CD4-positive, alpha-beta T cell (primary cell): Measurements from ENCODE around the gene BRMS1. TPM values are rescaled to one million over a fixed set of nuclear protein-coding genes. Genes with fewer than 3 reads are reported as not detected.
A peak's percentile ranks its signal among the peaks of the same experiment; 100 is the strongest.

Source experiments
- ATAC-seq: fragments of 200-7000 bp; cut with Tn5 transposase; one replicate; pipeline ENCODE4 v1.10.0; 2022; ENCODE audit warnings: mild to moderate bottlenecking; ENCODE audit not compliant: poor library complexity
- CTCF ChIA-PET: fragments of 350-600 bp; sonication (Branson Sonifier 250); formaldehyde crosslinking; loops from one replicate; lab custom pipeline; 2021; ENCODE audit warnings: antibody characterized with exemption, inconsistent platforms; lab: Charles Lee
- POLR2A ChIA-PET: fragments of 350-600 bp; sonication (Branson Sonifier 250); formaldehyde crosslinking; loops from one replicate; lab custom pipeline; 2021; ENCODE audit warnings: antibody characterized with exemption, inconsistent platforms; lab: Charles Lee
- DNase-seq, 14 experiments: peaks; one replicate each; pipeline ENCODE4 v3.0.0-alpha.2; 2013 to 2020; ENCODE audit warnings: mixed read lengths in 2 of 14
- H3K27ac ChIP-seq, 2 donors: one replicate each; pipeline versions ENCODE4 v1.5.1 to v1.7.0; 2013; ENCODE audit warnings: low read length in 2 of 2, low read depth in 1 of 2, mild to moderate bottlenecking in 1 of 2
- H3K27me3 ChIP-seq, 2 experiments: 1 replicate in 1 of 2; 2 replicates in 1 of 2; pipeline versions ENCODE4 v1.6.1 to v1.7.0; 2013; ENCODE audit warnings: low read length in 2 of 2, control low read depth in 1 of 2, mild to moderate bottlenecking in 1 of 2, moderate library complexity in 1 of 2; ENCODE audit not compliant: insufficient read depth in 2 of 2, control insufficient read depth in 1 of 2
- H3K36me3 ChIP-seq: one replicate; pipeline ENCODE4 v1.6.1; 2013; ENCODE audit warnings: low read length, control low read depth; ENCODE audit not compliant: insufficient read depth
- H3K4me1 ChIP-seq: one replicate; pipeline ENCODE4 v1.6.1; 2013; ENCODE audit warnings: low read length, control low read depth; ENCODE audit not compliant: insufficient read depth
- H3K4me3 ChIP-seq: one replicate; pipeline ENCODE4 v1.5.1; 2013; ENCODE audit warnings: mild to moderate bottlenecking, low read length, moderate library complexity
- H3K9me3 ChIP-seq, 2 experiments: 1 replicate in 1 of 2; 2 replicates in 1 of 2; pipeline versions ENCODE4 v1.6.1 to v1.7.0; 2013; ENCODE audit warnings: low read length in 2 of 2, mild to moderate bottlenecking in 2 of 2, control low read depth in 1 of 2, moderate library complexity in 1 of 2; ENCODE audit not compliant: control insufficient read depth in 1 of 2, insufficient read depth in 1 of 2
- H3K27ac Mint-ChIP-seq: one replicate; pipeline ENCODE4 v1.8.0; 2020; ENCODE audit warnings: mixed read lengths
- H3K27me3 Mint-ChIP-seq: one replicate; pipeline ENCODE4 v1.8.0; 2021; ENCODE audit warnings: mixed read lengths
- H3K36me3 Mint-ChIP-seq: one replicate; pipeline ENCODE4 v1.8.0; 2021; ENCODE audit warnings: low read depth, mixed read lengths
- H3K4me1 Mint-ChIP-seq: one replicate; pipeline ENCODE4 v1.8.0; 2021; ENCODE audit warnings: low read depth, mixed read lengths
- H3K4me3 Mint-ChIP-seq: one replicate; pipeline ENCODE4 v1.8.0; 2020; ENCODE audit warnings: mild to moderate bottlenecking, mixed read lengths
- H3K9me3 Mint-ChIP-seq: one replicate; pipeline ENCODE4 v1.8.0; 2020; ENCODE audit warnings: mixed read lengths
- intact Hi-C, 2 experiments: fragments of 100-400 bp; cut with DNase I in 1 of 2; cut with micrococcal nuclease in 1 of 2; formaldehyde crosslinking; loops; one replicate each; pipeline versions ENCODE4 v1.15.1 to v1.9.0; 2023 to 2025; cut with DNase I, micrococcal nuclease
- total RNA-seq, 174 experiments: library from RNA in 2 of 174; stranded (reverse) in 2 of 174; gene quantifications; one replicate each; pipeline ENCODE4 v1.2.3 and lab custom pipeline; 2021 to 2026
- TF ChIP-seq, protein P1 (sequence below): fragments of 200-600 bp; IDR thresholded peaks from one replicate; pipeline ENCODE4 v1.8.0; 2022; ENCODE audit warnings: antibody characterized with exemption, mild to moderate bottlenecking

Gene BRMS1
- total RNA-seq, 2 experiments from 2014 or later = 52.7 to 58.4 TPM

DNA sequence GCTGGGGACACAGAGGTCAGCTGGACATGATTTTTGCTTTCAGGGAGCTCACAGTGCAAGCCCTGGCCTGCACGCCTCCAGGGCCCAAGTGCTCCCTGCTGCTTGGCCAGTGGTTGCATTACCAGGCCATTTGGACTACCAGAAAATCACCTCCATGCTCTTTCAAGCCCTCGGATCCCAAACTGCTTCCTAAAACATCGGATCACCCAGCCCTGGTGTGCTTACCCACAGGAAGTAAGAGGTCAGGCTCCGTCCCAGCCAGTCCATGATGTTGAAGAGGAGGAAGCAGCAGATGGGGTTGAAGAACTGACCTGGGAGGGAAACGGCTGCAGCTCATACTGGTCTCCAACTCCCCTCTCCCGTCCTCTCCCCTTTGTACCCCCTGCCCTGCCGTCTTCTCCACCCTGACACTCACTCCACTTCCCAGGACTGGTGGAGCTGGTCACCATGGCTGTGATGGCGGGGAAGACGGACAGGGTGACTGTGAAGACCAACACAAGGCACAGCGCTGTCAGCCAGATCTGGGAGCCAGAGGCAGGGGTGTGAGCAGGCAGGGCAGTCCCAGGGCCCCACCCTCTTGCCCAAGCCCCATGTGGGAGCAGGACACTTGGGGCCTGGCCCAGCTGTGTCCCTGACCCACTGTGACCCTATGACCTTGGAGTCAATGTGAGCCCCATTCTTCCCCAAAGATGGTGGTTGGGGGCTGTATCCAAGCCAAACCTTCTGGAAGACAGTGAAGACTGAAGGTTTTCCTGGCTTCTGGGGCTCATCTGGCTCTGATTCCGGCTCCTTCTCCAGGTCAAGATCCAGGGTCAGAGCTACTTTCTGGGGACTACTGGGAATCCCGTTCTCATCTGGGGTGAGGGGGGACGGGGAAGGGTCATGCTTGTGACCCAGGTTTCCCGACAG is 21.1 kb upstream of the BRMS1 start:
- H3K4me1 ChIP-seq = peaks cover 3% of the 10 kb centered on the region
- CTCF ChIA-PET = no interaction called here
- H3K4me3 ChIP-seq = no peak overlapping the region
- intact Hi-C loops = no loop called here
- H3K4me1 Mint-ChIP-seq = no peaks in the 10 kb centered on the region
- H3K36me3 Mint-ChIP-seq = no peaks in the 10 kb centered on the region
- TF ChIP-seq, protein P1, sequence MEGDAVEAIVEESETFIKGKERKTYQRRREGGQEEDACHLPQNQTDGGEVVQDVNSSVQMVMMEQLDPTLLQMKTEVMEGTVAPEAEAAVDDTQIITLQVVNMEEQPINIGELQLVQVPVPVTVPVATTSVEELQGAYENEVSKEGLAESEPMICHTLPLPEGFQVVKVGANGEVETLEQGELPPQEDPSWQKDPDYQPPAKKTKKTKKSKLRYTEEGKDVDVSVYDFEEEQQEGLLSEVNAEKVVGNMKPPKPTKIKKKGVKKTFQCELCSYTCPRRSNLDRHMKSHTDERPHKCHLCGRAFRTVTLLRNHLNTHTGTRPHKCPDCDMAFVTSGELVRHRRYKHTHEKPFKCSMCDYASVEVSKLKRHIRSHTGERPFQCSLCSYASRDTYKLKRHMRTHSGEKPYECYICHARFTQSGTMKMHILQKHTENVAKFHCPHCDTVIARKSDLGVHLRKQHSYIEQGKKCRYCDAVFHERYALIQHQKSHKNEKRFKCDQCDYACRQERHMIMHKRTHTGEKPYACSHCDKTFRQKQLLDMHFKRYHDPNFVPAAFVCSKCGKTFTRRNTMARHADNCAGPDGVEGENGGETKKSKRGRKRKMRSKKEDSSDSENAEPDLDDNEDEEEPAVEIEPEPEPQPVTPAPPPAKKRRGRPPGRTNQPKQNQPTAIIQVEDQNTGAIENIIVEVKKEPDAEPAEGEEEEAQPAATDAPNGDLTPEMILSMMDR = no peak
- H3K27ac ChIP-seq = no peak overlapping the region
- H3K4me3 Mint-ChIP-seq = no peak overlapping the region
- H3K36me3 ChIP-seq = peaks cover 8% of the 10 kb centered on the region
- no peaks in the 10 kb centered on the region for H3K27me3 Mint-ChIP-seq
- no peaks in the 10 kb centered on the region for H3K27me3 ChIP-seq
- POLR2A ChIA-PET = interaction anchor here (0.7 to 1.4 kb wide), 2 partner anchors 18 to 54 kb away, joined by 3 to 5 read pairs; partner anchors contain the start of gene B4GAT1
- ATAC-seq (no peak), DNase-seq (no peak)
- H3K9me3 ChIP-seq = peaks cover 0 to 3% of the 10 kb centered on the region in 2 experiments
- no peak overlapping the region for H3K27ac Mint-ChIP-seq
- no peaks in the 10 kb centered on the region for H3K9me3 Mint-ChIP-seq

DNA sequence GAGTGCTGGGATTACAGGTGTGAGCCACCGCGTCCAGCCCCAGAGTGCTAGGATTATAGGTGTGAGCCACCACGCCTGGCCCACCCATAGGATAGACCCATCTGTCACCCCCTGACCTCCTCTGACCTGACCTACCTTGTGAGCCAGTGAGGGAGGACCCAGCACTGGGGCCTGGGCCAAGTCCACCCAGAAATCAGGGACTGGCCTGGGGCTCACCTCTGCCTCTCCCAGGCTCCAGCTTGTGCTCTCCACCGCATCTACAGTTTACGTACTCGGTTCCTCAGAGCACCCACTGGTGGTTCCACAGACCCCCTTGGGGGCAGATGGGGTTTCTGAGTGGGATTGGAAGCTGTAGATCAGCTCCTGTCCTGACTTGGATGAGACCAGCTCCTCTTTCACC is 20.3 kb upstream of the BRMS1 start:
- H3K4me3 Mint-ChIP-seq = no peak overlapping the region
- Histone ChIP-seq H3K27me3 (no peaks in the 10 kb centered on the region), H3K9me3 (no peaks in the 10 kb centered on the region), H3K36me3 (peaks cover 8% of the 10 kb centered on the region), H3K4me3 (no peak overlapping the region), H3K4me1 (no peaks in the 10 kb centered on the region), H3K27ac (no peak overlapping the region)
- POLR2A ChIA-PET = interaction anchor here (0.7 kb wide), 1 partner anchor 53 kb away, joined by 3 read pairs; no protein-coding TSS in a partner anchor
- CTCF ChIA-PET = interaction anchor here (2.5 to 2.7 kb wide), 2 partner anchors 21 to 24 kb away, joined by 9 to 14 read pairs; no protein-coding TSS in a partner anchor
- H3K27ac Mint-ChIP-seq = no peak overlapping the region
- intact Hi-C loops = no loop called here
- no peaks in the 10 kb centered on the region for H3K36me3 Mint-ChIP-seq
- TF ChIP-seq, protein P1 = no peak
- H3K27me3 Mint-ChIP-seq = no peaks in the 10 kb centered on the region
- no peaks in the 10 kb centered on the region for H3K9me3 Mint-ChIP-seq
- no peak for DNase-seq
- H3K4me1 Mint-ChIP-seq = no peaks in the 10 kb centered on the region
- ATAC-seq = no peak

DNA sequence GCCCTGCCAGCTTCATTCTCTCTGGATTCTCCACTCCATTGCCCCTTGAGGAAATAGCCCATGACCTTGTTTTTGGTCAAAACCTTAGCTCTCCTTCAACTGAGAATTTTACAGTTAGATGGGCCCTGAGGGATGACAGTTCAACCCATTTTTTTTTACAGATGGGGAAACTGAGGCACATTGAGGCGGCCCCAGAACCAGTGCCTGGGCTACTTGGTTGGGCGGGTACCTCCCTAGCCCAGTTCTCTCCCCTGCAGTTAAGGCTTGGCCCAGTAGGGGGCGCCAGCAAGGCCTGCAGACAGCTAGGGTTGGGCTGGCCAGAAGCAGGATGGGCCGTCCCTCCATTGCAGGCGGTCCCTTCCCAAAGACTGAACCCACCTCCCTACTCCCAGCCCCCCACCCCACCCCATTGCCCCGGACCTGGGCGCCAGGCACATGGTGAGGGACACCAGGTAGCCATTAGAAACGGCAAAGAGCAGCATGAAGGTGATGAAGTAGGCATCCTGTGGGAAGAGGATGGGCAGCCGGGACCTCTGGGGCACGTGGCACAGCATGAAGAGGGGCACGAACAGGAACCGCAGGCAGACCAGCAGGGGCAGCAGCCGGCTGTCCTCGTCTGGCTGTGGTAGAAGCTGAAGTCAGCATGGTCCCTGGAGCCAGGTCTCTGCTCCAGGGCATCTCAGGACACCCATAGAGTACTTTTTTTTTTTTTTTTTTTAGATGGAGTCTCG is 19.1 kb upstream of the BRMS1 start:
- Mint-ChIP-seq H3K4me1 (no peaks in the 10 kb centered on the region), H3K9me3 (no peaks in the 10 kb centered on the region), H3K4me3 (no peak overlapping the region), H3K27me3 (no peaks in the 10 kb centered on the region), H3K36me3 (no peaks in the 10 kb centered on the region), H3K27ac (no peak overlapping the region)
- no peak overlapping the region for H3K27ac ChIP-seq
- no peak overlapping the region for H3K4me3 ChIP-seq
- ChIA-PET CTCF (interaction anchor here (0.7 to 2.7 kb wide), 5 partner anchors 20 to 1731 kb away, joined by 3 to 14 read pairs (median 9); partner anchors contain the start of gene BRMS1), POLR2A (interaction anchor here (0.7 to 1.3 kb wide), 5 partner anchors 8 to 479 kb away, joined by 3 to 4 read pairs (median 3); partner anchors contain the start of gene SLC29A2)
- intact Hi-C loops = no loop called here
- ATAC-seq (peak; percentile 77), DNase-seq (peak; percentile 51 to 77 (median 60))
- no peaks in the 10 kb centered on the region for H3K9me3 ChIP-seq
- H3K36me3 ChIP-seq = peaks cover 8% of the 10 kb centered on the region
- H3K4me1 ChIP-seq = no peaks in the 10 kb centered on the region
- H3K27me3 ChIP-seq = no peaks in the 10 kb centered on the region
- TF ChIP-seq, protein P1 = peak; percentile 72
